A673 (cell line): ENCODE results near the gene APBA1.

Experiments
- CTCF ChIP-seq: fragments of 300-800, 200-600 bp; sonication (generic); conservative IDR thresholded peaks from 2 replicates; pipeline ENCODE4 v1.5.1; 2017; ENCODE audit warnings: low read depth, mild to moderate bottlenecking, antibody characterized with exemption, low read length, moderate library complexity, mixed read lengths
- EZH2 ChIP-seq: fragments of 200-600 bp; sonication (generic); IDR thresholded peaks from 2 replicates; pipeline ENCODE4 v1.6.1; 2017; ENCODE audit warnings: borderline replicate concordance, low read depth, mild to moderate bottlenecking, mixed read lengths, antibody characterized with exemption, low read length; ENCODE audit not compliant: poor library complexity, severe bottlenecking

GRCh38 chr9:69379270-69379982 lies 292.7 kb downstream of the APBA1 start:
- TF ChIP-seq CTCF: no peak
- TF ChIP-seq EZH2: no peak
